ENCODE measurements around the gene DZIP1. TPM values are rescaled to one million over a fixed set of nuclear protein-coding genes. Genes with fewer than 3 reads are reported as not detected.
"Not testable (repeated sequence)": the region's sequence is repeated elsewhere in the genome, so short reads cannot be mapped to it uniquely, and the experiment has no call there.

DZIP1 gene
- total RNA-seq, 3 donors from 2014 or later (not counting 1 experiment from before 2014, with no cell fraction given), result not detected

GRCh38 chr13:95570016-95570415 is 74.5 kb downstream of the DZIP1 start:
- no peak for ATAC-seq
- no peak overlapping the region for H3K27ac ChIP-seq (ENCODE audit: low read length)
- H3K27me3 ChIP-seq (ENCODE audit: control insufficient read depth, insufficient read depth, low read length), result no peaks in the 10 kb centered on the region
- no peak overlapping the region for H3K4me3 ChIP-seq (ENCODE audit: low read length)
- Mint-ChIP-seq H3K27ac (no peak overlapping the region), H3K36me3 (no peaks in the 10 kb centered on the region), H3K4me3 (no peak overlapping the region), H3K9me3 (peaks cover 0 to 2% of the 10 kb centered on the region in 2 donors), H3K4me1 (no peaks in the 10 kb centered on the region), H3K27me3 (ENCODE audit: low read depth in 2 of 2) (peaks cover 5 to 10% of the 10 kb centered on the region in 2 donors)
- no peaks in the 10 kb centered on the region for H3K36me3 ChIP-seq (ENCODE audit: control insufficient read depth, insufficient read depth, low read length)
- intact Hi-C loops (cut with micrococcal nuclease), result no loop called here
- DNase-seq, result no peak
- 75% methylated on average over 3 of the region's 5 CpGs for WGBS (ENCODE audit: insufficient coverage)
- no peak for TF ChIP-seq CTCF (IDR thresholded peaks at IDR 0.05)
- H3K4me1 ChIP-seq (ENCODE audit: control insufficient read depth, insufficient read depth, low read length), result no peaks in the 10 kb centered on the region
- H3K9me3 ChIP-seq (ENCODE audit: control insufficient read depth, insufficient read depth, low read length), result no peaks in the 10 kb centered on the region

GRCh38 chr13:95568131-95568530 is 76.4 kb downstream of the DZIP1 start:
- DNase-seq, result no peak
- Mint-ChIP-seq H3K4me1 (no peaks in the 10 kb centered on the region), H3K36me3 (no peaks in the 10 kb centered on the region), H3K4me3 (no peak overlapping the region), H3K27ac (no peak overlapping the region), H3K27me3 (ENCODE audit: low read depth in 2 of 2) (peaks cover 5 to 13% of the 10 kb centered on the region in 2 donors), H3K9me3 (peaks cover 0 to 2% of the 10 kb centered on the region in 2 donors)
- no peak overlapping the region for H3K4me3 ChIP-seq (ENCODE audit: low read length)
- no peak overlapping the region for H3K27ac ChIP-seq (ENCODE audit: low read length)
- H3K36me3 ChIP-seq (ENCODE audit: control insufficient read depth, insufficient read depth, low read length), result no peaks in the 10 kb centered on the region
- TF ChIP-seq CTCF (IDR thresholded peaks at IDR 0.05), result no peak
- H3K4me1 ChIP-seq (ENCODE audit: control insufficient read depth, insufficient read depth, low read length), result no peaks in the 10 kb centered on the region
- no peak for ATAC-seq
- intact Hi-C loops (cut with micrococcal nuclease), result no loop called here
- no peaks in the 10 kb centered on the region for H3K9me3 ChIP-seq (ENCODE audit: control insufficient read depth, insufficient read depth, low read length)
- WGBS (ENCODE audit: insufficient coverage), result 96% methylated on average over 2 of the region's 2 CpGs
- no peaks in the 10 kb centered on the region for H3K27me3 ChIP-seq (ENCODE audit: control insufficient read depth, insufficient read depth, low read length)

- H3K9me3 ChIP-seq (ENCODE audit: control insufficient read depth, insufficient read depth, low read length); H3K4me3 Mint-ChIP-seq; H3K4me1 ChIP-seq (ENCODE audit: control insufficient read depth, insufficient read depth, low read length); ATAC-seq; H3K9me3 Mint-ChIP-seq; H3K27ac Mint-ChIP-seq; DNase-seq; H3K4me3 ChIP-seq (ENCODE audit: low read length); H3K4me1 Mint-ChIP-seq; H3K36me3 Mint-ChIP-seq; H3K27ac ChIP-seq (ENCODE audit: low read length); H3K27me3 ChIP-seq (ENCODE audit: control insufficient read depth, insufficient read depth, low read length); intact Hi-C loops (cut with micrococcal nuclease); H3K36me3 ChIP-seq (ENCODE audit: control insufficient read depth, insufficient read depth, low read length): not testable (repeated sequence)
- WGBS (ENCODE audit: insufficient coverage), result 100% methylated on average over 1 of the region's 1 CpG
- H3K27me3 Mint-ChIP-seq (ENCODE audit: low read depth in 2 of 2), result peaks cover 5 to 16% of the 10 kb centered on the region in 2 donors
Measured at GRCh38 chr13:95565758-95566157, 78.7 kb downstream of the DZIP1 start.

- ATAC-seq (no peak), DNase-seq (no peak)
- no peak for TF ChIP-seq CTCF (IDR thresholded peaks at IDR 0.05)
- Histone ChIP-seq H3K36me3 (ENCODE audit: control insufficient read depth, insufficient read depth, low read length) (no peaks in the 10 kb centered on the region), H3K4me3 (ENCODE audit: low read length) (no peak overlapping the region), H3K9me3 (ENCODE audit: control insufficient read depth, insufficient read depth, low read length) (no peaks in the 10 kb centered on the region), H3K4me1 (ENCODE audit: control insufficient read depth, insufficient read depth, low read length) (no peaks in the 10 kb centered on the region), H3K27ac (ENCODE audit: low read length) (no peak overlapping the region), H3K27me3 (ENCODE audit: control insufficient read depth, insufficient read depth, low read length) (no peaks in the 10 kb centered on the region)
- 17% methylated on average over 5 of the region's 5 CpGs for WGBS (ENCODE audit: insufficient coverage)
- peaks cover 0 to 2% of the 10 kb centered on the region in 2 donors for H3K9me3 Mint-ChIP-seq
- H3K4me3 Mint-ChIP-seq, result no peak overlapping the region
- H3K36me3 Mint-ChIP-seq, result no peaks in the 10 kb centered on the region
- intact Hi-C loops (cut with micrococcal nuclease), result no loop called here
- peaks cover 5 to 16% of the 10 kb centered on the region in 2 donors for H3K27me3 Mint-ChIP-seq (ENCODE audit: low read depth in 2 of 2)
- H3K4me1 Mint-ChIP-seq, result no peaks in the 10 kb centered on the region
- H3K27ac Mint-ChIP-seq, result no peak overlapping the region
Measured at GRCh38 chr13:95564733-95565291, 79.7 kb downstream of the DZIP1 start.

All from natural killer cell (primary cell).